HG02970 (cell line): ENCODE measurements around the gene GRAP.
"Not testable (repeated sequence)": the region's sequence is repeated elsewhere in the genome, so short reads cannot be mapped to it uniquely, and the experiment has no call there.

Source experiments
- ATAC-seq: cut with Tn5 transposase; IDR thresholded peaks from one replicate; pipeline ENCODE4 v1.9.1; 2021; ENCODE audit warnings: mild to moderate bottlenecking, moderate library complexity, moderate number of reproducible peaks; ENCODE audit not compliant: unreplicated experiment, low FRiP score

Gene GRAP

GRCh38 chr17:19046782-19047375 is at the start of gene GRAP:
Gene GRAP, minus strand, starts transcription at chr17:19046957. Its CDS starts 31 bp downstream, at chr17:19046926.
- ATAC-seq = not testable (repeated sequence)

GRCh38 chr17:19093684-19094438 is 47.1 kb upstream of the GRAP start:
- ATAC-seq = not testable (repeated sequence)

- ATAC-seq = not testable (repeated sequence)
These were observed 46.3 kb upstream of the GRAP start for GRCh38 chr17:19092737-19093683.

GRCh38 chr17:19090058-19090772 is 43.5 kb upstream of the GRAP start:
- not testable (repeated sequence) for ATAC-seq

GRCh38 chr17:19088804-19089685 is 42.3 kb upstream of the GRAP start:
- ATAC-seq = not testable (repeated sequence)

GRCh38 chr17:19077386-19077785 is 30.6 kb upstream of the GRAP start:
- ATAC-seq = not testable (repeated sequence)

GRCh38 chr17:19076398-19077192 is 29.8 kb upstream of the GRAP start:
- ATAC-seq = peak; percentile 58

GRCh38 chr17:19070318-19071168 is 23.8 kb upstream of the GRAP start:
- peak; percentile 81 for ATAC-seq

- not testable (repeated sequence) for ATAC-seq
These were observed 17.6 kb upstream of the GRAP start for GRCh38 chr17:19064378-19064777.

- not testable (repeated sequence) for ATAC-seq
These were observed 16.7 kb upstream of the GRAP start for GRCh38 chr17:19063326-19063956.

- ATAC-seq = peak; percentile 71
These were observed 16.1 kb upstream of the GRAP start for GRCh38 chr17:19062718-19063325.

- ATAC-seq = peak; percentile 51
These were observed 15.4 kb upstream of the GRAP start for GRCh38 chr17:19062009-19062717.

GRCh38 chr17:19055447-19055846 is 8.7 kb upstream of the GRAP start:
- ATAC-seq = not testable (repeated sequence)

- not testable (repeated sequence) for ATAC-seq
These were observed 2.1 kb upstream of the GRAP start for GRCh38 chr17:19048826-19049225.

- not testable (repeated sequence) for ATAC-seq
These were observed 753 bp upstream of the GRAP start for GRCh38 chr17:19047510-19047909.

- not testable (repeated sequence) for ATAC-seq
These were observed 2.1 kb downstream of the GRAP start for GRCh38 chr17:19044643-19045042.
